GM12864 (cell line): ENCODE results near the gene CDCA7L.

Experiments used
- DNase-seq: peaks from one replicate; pipeline ENCODE4 v3.0.0-alpha.2; 2011; ENCODE audit warnings: low read depth
- H3K4me3 ChIP-seq: 2 replicates; pipeline ENCODE4 v1.5.1; 2011; ENCODE audit warnings: mild to moderate bottlenecking, low read depth, low read length, control low read depth
- TF ChIP-seq, protein P1 (sequence below): IDR thresholded peaks from 2 replicates; pipeline ENCODE4 v1.5.1; 2011; ENCODE audit warnings: low read depth, mild to moderate bottlenecking, moderate library complexity, low read length, control low read depth, inconsistent platforms; ENCODE audit errors: missing control alignments

CDCA7L gene

DNA sequence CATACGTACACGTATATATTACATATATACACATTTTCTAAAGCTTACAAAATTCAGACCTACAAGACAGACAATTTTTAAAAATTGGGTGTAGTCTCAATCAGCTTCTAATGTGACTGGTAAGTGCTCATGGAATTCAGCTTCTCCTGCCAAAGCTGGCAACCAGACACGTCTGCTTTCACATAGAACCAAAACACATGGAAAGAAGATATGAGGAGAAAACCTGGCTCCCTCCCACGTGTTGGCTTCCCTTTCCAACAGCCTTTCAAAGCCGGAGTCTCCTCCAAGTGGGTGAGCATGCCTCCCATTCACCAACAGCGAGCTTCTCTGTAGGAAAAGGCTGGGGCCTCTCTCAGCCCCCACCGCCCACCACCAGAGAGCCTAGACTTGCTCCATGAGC is 33.4 kb downstream of the CDCA7L start:
- DNase-seq = no peak
- no peak overlapping the region for H3K4me3 ChIP-seq
- TF ChIP-seq, protein P1, sequence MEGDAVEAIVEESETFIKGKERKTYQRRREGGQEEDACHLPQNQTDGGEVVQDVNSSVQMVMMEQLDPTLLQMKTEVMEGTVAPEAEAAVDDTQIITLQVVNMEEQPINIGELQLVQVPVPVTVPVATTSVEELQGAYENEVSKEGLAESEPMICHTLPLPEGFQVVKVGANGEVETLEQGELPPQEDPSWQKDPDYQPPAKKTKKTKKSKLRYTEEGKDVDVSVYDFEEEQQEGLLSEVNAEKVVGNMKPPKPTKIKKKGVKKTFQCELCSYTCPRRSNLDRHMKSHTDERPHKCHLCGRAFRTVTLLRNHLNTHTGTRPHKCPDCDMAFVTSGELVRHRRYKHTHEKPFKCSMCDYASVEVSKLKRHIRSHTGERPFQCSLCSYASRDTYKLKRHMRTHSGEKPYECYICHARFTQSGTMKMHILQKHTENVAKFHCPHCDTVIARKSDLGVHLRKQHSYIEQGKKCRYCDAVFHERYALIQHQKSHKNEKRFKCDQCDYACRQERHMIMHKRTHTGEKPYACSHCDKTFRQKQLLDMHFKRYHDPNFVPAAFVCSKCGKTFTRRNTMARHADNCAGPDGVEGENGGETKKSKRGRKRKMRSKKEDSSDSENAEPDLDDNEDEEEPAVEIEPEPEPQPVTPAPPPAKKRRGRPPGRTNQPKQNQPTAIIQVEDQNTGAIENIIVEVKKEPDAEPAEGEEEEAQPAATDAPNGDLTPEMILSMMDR = no peak

DNA sequence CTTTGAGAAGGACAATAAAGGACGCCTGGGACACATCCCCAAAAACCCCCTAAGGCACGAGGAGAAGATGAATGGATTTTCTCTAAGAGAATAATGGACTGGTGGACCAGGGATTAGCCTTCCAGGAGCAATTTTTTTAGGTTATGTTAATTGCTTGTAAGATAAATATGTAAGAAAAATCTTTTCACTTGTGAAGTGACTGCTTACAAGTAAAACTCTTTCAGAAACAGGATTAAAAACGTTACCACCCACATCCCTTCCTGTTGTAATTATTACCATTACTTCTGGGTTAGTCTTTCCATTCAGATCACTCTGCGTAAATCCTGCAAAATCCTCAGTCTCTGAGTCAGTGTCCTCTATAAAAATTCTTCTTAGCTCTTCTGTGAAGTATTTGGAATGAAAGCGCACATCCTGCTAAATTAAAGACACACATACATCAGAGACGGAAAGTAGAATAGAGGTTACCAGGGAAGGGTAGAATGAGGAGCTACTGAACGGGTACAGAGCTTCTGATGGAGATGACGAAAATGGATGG is 34.3 kb downstream of the CDCA7L start:
- no peak for DNase-seq
- TF ChIP-seq, protein P1 = no peak

DNA sequence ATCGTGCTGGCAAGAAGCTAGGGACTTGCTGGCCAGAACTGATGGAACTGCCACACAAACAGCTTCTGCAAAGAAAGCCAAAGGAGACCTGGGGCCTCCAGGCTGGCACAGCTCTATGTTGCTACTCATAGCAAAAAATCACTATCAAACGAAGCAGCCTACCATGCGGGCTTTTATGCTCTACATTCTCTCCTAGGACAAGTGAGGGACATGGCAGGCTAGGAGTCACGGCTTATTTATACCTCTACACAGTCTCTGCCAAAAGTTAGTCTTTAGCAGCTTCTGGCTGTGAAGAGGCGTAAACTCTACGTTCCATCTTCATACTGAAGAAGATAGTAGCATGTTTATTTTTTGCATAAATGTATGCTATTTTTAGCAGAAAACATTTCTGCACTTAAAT is 35.4 kb downstream of the CDCA7L start:
- no peak for DNase-seq
- TF ChIP-seq, protein P1 = no peak
- no peak overlapping the region for H3K4me3 ChIP-seq

More for the DNA sequence above, 34.3 kb downstream of the CDCA7L start:
- no peak overlapping the region for H3K4me3 ChIP-seq

DNA sequence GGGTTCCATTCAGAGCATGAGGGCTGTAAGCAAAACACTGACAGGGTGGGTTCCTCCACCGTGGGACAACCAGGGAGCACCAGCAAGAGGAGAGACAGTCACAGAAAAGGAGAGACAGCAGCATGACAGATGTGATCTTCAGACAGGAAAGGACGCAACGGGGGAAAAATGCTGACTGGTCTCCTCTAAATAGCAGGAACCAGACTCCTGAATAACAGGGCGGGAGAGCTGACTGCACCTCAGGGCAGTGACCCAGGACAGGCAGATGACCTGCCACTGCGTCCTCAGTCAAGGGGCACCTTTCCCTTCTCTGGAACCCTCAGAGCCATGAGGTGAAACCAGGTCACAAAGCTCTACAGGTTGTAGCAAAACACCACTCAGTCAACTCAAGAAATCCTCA is 37.0 kb downstream of the CDCA7L start:
- TF ChIP-seq, protein P1 = no peak
- DNase-seq = no peak
- no peak overlapping the region for H3K4me3 ChIP-seq

DNA sequence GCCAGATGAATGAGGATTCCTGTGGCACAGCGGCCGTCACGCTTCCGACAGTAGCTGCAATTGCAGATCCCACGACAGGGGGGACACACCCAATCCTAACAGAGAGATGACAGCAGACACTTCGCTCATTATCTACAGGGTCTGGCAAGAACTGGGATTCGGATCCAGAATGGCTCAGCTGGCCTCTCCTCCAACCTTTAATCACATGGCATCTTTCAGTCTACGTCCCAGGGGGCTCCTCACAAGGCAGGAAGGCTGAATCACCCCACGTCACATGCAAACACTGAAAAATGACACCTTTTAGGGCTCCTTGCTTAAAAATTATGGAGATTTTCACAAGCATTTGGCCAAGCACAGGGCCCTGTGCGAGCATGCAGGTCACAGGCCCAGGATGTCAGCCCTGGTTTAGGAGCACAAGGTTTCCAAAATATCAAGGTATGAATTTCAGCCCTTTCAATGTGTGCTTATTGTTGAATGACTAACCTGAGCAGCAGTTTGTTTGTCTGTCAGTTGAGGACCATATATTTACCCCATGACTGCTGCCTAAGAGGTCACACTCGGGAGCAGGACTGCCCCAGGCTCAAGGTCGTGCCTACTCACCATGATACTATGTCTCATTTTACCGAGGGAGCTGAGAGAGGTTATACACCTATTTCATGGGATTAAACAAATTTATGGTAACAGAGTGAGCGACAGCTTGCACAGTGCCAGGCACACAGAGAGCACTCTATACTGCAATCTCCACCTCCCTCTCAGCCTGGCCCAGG is 42.5 kb downstream of the CDCA7L start:
- no peak for DNase-seq

DNA sequence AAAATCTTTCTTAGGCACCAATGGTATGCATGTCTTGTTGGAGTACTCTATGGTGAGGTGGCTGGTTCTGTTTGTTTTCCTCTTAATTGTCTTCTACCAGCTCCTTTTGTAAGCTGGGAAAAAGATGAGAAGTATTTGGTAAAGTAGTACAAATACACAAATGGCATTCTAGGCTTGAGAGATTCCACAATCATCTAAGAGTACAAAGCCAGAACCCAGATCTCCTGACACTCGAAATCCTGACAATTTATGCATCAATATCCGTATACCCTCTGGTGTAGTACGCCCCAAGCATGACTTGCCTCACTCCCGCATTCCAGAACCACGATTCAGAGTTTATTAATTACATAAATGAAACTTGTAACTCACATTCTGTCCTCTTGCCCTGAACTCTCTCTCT is 43.5 kb downstream of the CDCA7L start:
- TF ChIP-seq, protein P1 = no peak
- H3K4me3 ChIP-seq = no peak overlapping the region
- no peak for DNase-seq

More for the DNA sequence above, 42.5 kb downstream of the CDCA7L start:
- TF ChIP-seq, protein P1 = no peak
- no peak overlapping the region for H3K4me3 ChIP-seq
